ENCODE results near the gene TRIM41.
A peak's percentile ranks its signal among the peaks of the same experiment; 100 is the strongest.
"Not testable (repeated sequence)": the region's sequence is repeated elsewhere in the genome, so short reads cannot be mapped to it uniquely, and the experiment has no call there.

The TRIM41 gene

DNA sequence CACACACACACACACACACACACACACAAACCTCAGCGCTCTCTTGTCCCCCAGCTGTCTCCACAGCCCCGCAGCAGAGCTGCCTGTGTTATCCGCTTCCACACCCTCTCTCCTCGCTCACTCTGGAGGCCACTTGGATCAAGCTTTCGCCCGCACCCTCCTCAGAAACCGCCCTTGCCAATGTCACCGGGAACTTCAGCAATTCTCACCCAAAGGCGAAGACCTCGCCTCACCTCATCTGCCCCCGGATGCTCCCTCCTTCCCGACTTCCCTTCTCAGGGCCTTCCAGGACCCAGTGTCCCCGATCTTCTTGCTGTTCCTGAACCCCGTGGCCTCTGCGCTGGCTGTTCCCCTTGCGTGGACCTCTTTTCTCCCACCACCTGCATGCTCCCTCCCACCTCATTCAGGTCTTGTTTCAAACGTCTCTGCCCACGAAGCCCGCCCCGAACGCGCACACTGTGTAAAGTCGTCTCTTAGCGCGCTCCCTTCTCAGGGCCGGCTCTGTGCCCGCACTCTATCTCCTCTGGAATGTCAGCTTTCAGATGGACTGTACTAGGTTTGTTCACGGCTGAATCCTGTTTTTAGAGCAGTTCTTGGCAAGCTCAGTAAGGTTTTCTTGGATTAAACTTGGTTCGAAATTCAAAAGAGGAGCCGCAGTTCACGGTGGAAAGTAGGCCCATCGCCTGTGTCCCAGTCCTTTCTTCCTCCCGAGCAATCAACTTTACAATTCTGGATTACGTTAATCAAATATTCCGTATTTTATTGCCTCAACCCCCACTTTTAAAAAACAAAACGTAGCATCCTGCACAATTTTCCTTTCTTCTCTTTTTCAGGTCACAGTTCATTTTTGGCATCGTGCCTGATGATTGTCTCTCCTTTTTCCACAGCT, 17.1 kb upstream of the TRIM41 start:
- H3K36me3 ChIP-seq (ENCODE audit: control insufficient read depth, insufficient read depth, low read length): no peaks in the 10 kb centered on the region
- peaks cover 4% of the 10 kb centered on the region for H3K4me1 ChIP-seq (ENCODE audit: control insufficient read depth, insufficient read depth, low read length)
- peak overlapping the region; percentile 96 for H3K4me3 ChIP-seq (ENCODE audit: low read depth, low read length)
- H3K9me3 ChIP-seq (ENCODE audit: control insufficient read depth, insufficient read depth, low read length): no peaks in the 10 kb centered on the region
- peaks cover 48% of the 10 kb centered on the region for H3K27me3 ChIP-seq (ENCODE audit: control insufficient read depth, insufficient read depth, low read length)
- no peak overlapping the region for H3K9ac ChIP-seq (ENCODE audit: low read depth, low read length)

- Histone ChIP-seq H3K9me3 (ENCODE audit: control insufficient read depth, insufficient read depth, low read length) (no peaks in the 10 kb centered on the region), H3K9ac (ENCODE audit: low read depth, low read length) (peak overlapping the region; percentile 54), H3K4me1 (ENCODE audit: control insufficient read depth, insufficient read depth, low read length) (no peaks in the 10 kb centered on the region), H3K4me3 (ENCODE audit: low read depth, low read length) (peak overlapping the region; percentile 96), H3K27me3 (ENCODE audit: control insufficient read depth, insufficient read depth, low read length) (peaks cover 38% of the 10 kb centered on the region), H3K36me3 (ENCODE audit: control insufficient read depth, insufficient read depth, low read length) (no peaks in the 10 kb centered on the region)
Observed at GRCh38 chr5:181207214-181207959, 15.7 kb upstream of the TRIM41 start.

DNA sequence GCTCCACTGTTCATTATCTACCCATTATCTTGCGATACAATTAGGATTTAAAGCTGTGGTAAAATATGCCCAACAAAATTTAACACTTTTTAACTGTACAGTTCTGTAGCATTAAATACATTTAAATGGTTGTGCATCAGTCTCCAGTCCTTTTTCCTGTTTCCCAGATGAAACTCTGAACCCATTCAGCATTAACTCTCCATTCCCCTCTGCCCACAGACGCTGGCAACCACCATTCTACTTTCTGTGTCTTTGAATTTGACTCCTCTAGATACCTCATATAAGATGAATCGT, 15.2 kb upstream of the TRIM41 start:
- Histone ChIP-seq H3K9me3 (ENCODE audit: control insufficient read depth, insufficient read depth, low read length) (no peaks in the 10 kb centered on the region), H3K4me1 (ENCODE audit: control insufficient read depth, insufficient read depth, low read length) (no peaks in the 10 kb centered on the region), H3K9ac (ENCODE audit: low read depth, low read length) (no peak overlapping the region), H3K27me3 (ENCODE audit: control insufficient read depth, insufficient read depth, low read length) (peaks cover 35% of the 10 kb centered on the region), H3K4me3 (ENCODE audit: low read depth, low read length) (no peak overlapping the region), H3K36me3 (ENCODE audit: control insufficient read depth, insufficient read depth, low read length) (no peaks in the 10 kb centered on the region)

DNA sequence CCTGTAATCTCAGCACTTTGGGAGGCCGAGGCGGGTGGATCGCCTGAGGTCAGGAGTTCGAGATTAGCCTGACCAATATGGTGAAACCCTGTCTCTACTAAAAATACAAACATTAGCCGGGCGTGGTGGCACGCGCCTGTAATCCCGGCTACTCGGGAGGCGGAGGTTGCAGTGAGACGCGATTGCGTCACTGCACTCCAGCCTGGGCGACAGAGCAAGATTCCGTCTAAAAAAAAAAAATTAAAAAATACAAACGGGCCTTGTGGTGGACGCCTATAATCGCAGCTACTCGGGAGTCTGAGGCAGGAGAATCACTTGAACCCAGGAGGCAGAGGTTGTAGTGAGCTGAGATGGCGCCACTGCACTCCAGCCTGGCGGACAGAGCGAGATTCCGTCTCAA, 14.1 kb upstream of the TRIM41 start:
- not testable (repeated sequence) for H3K4me3 ChIP-seq (ENCODE audit: low read depth, low read length); H3K9ac ChIP-seq (ENCODE audit: low read depth, low read length); H3K9me3 ChIP-seq (ENCODE audit: control insufficient read depth, insufficient read depth, low read length); H3K4me1 ChIP-seq (ENCODE audit: control insufficient read depth, insufficient read depth, low read length); H3K36me3 ChIP-seq (ENCODE audit: control insufficient read depth, insufficient read depth, low read length)
- H3K27me3 ChIP-seq (ENCODE audit: control insufficient read depth, insufficient read depth, low read length): peaks cover 24% of the 10 kb centered on the region

DNA sequence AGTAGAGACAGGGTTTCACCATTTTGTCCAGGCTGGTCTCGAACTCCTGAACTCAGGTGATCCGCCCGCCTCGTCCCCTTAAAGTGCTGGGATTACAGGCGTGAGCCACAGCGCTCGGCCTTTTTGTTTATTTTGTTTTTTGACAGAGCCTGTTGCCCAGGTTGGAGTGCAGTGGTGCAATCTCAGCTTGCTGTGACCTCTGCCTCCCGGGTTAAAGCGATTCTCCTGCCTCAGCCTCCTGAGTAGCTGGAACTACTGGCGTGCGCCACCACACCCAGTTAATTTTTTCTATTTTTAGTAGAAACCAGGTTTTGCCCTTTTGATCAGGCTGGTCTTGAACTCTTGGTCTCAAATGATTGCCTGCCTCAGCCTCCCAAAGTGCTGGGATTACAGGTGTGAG, 12.9 kb upstream of the TRIM41 start:
- H3K27me3 ChIP-seq (ENCODE audit: control insufficient read depth, insufficient read depth, low read length): peaks cover 13% of the 10 kb centered on the region
- not testable (repeated sequence) for H3K4me1 ChIP-seq (ENCODE audit: control insufficient read depth, insufficient read depth, low read length); H3K4me3 ChIP-seq (ENCODE audit: low read depth, low read length); H3K9ac ChIP-seq (ENCODE audit: low read depth, low read length); H3K9me3 ChIP-seq (ENCODE audit: control insufficient read depth, insufficient read depth, low read length); H3K36me3 ChIP-seq (ENCODE audit: control insufficient read depth, insufficient read depth, low read length)

DNA sequence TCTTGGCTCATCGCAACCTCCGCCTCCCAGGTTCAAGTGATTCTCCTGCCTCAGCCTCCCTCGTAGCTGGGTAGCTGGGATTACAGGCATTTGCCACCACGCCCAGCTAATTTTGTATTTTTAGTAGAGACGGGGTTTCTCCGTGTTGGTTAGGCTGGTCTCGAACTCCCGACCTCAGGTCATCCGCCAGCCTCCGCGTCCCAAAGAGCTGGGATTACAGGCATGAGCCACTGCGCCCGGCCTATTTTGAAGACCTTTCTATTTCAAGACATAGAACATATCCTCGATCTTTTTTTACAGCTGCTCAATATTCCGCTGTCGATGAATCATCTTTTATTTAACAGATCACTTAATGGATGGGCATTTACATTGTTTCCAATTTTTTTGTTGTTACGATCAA, 12.4 kb upstream of the TRIM41 start:
- not testable (repeated sequence) for H3K9me3 ChIP-seq (ENCODE audit: control insufficient read depth, insufficient read depth, low read length); H3K4me1 ChIP-seq (ENCODE audit: control insufficient read depth, insufficient read depth, low read length); H3K27me3 ChIP-seq (ENCODE audit: control insufficient read depth, insufficient read depth, low read length); H3K4me3 ChIP-seq (ENCODE audit: low read depth, low read length); H3K36me3 ChIP-seq (ENCODE audit: control insufficient read depth, insufficient read depth, low read length); H3K9ac ChIP-seq (ENCODE audit: low read depth, low read length)

DNA sequence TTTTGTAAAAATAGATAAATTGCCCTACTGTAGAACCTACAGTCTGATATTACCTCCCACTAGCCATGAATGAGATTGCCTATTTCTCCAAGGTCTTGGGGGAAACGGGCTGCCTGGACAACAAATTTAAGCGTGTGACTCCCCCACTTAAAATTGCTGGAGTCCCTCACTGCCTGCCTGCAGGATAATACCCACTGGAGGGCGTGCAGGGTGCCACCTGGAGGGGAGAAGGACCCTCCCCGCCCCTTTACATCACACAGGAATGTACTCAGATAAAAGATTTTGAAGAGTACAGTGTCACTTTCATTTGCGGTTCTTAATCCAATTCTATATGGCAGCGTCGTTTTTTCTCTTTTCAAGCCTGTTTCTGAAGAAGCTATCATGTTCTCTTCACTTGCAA, 11.9 kb upstream of the TRIM41 start:
- H3K36me3 ChIP-seq (ENCODE audit: control insufficient read depth, insufficient read depth, low read length): no peaks in the 10 kb centered on the region
- no peaks in the 10 kb centered on the region for H3K4me1 ChIP-seq (ENCODE audit: control insufficient read depth, insufficient read depth, low read length)
- no peak overlapping the region for H3K4me3 ChIP-seq (ENCODE audit: low read depth, low read length)
- H3K9me3 ChIP-seq (ENCODE audit: control insufficient read depth, insufficient read depth, low read length): no peaks in the 10 kb centered on the region
- H3K9ac ChIP-seq (ENCODE audit: low read depth, low read length): no peak overlapping the region
- H3K27me3 ChIP-seq (ENCODE audit: control insufficient read depth, insufficient read depth, low read length): peaks cover 3% of the 10 kb centered on the region

DNA sequence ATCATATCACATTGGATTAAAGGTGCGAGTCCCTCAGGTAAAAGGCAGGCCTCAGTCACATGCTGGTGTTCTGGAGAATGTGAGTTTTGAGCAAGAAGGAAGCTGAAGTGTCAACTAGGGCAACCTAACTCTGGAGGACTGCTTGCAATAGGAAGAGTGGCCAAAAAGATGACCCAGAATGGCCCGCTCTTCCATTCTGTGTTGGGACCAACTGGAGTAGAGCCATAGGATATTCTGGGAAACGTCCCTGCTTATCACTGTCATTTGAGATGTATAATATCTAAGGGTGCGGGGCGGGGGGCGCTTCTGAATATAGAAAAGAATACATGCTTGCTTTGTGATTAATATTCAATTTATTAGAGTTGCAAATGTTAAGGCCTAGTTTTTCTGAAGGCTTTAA, 11.0 kb upstream of the TRIM41 start:
- H3K9ac ChIP-seq (ENCODE audit: low read depth, low read length): no peak overlapping the region
- no peaks in the 10 kb centered on the region for H3K4me1 ChIP-seq (ENCODE audit: control insufficient read depth, insufficient read depth, low read length)
- H3K36me3 ChIP-seq (ENCODE audit: control insufficient read depth, insufficient read depth, low read length): no peaks in the 10 kb centered on the region
- H3K4me3 ChIP-seq (ENCODE audit: low read depth, low read length): no peak overlapping the region
- peaks cover 2% of the 10 kb centered on the region for H3K27me3 ChIP-seq (ENCODE audit: control insufficient read depth, insufficient read depth, low read length)
- H3K9me3 ChIP-seq (ENCODE audit: control insufficient read depth, insufficient read depth, low read length): no peaks in the 10 kb centered on the region

DNA sequence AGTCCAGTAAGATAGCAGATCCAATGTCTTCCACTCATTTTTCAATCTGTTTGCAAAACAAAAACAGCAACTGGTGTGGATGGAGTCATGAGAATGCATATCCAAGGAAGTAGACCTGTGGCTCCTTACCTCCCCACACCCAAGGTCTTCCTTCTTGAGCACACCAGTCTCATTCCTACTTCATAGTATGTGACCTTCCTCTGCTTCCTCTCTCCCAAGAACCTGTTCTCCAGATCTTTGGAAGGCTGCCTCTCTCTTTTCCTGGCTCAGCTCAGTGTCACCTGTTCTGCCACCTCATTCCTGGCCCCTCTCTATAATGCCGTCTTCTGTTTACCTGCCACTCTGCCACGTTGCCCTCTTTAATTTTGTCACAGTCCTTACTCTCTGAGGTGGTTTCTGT, 10.1 kb upstream of the TRIM41 start:
- Histone ChIP-seq H3K4me3 (ENCODE audit: low read depth, low read length) (no peak overlapping the region), H3K9me3 (ENCODE audit: control insufficient read depth, insufficient read depth, low read length) (no peaks in the 10 kb centered on the region), H3K27me3 (ENCODE audit: control insufficient read depth, insufficient read depth, low read length) (peaks cover 7% of the 10 kb centered on the region), H3K4me1 (ENCODE audit: control insufficient read depth, insufficient read depth, low read length) (no peaks in the 10 kb centered on the region), H3K9ac (ENCODE audit: low read depth, low read length) (no peak overlapping the region), H3K36me3 (ENCODE audit: control insufficient read depth, insufficient read depth, low read length) (no peaks in the 10 kb centered on the region)

DNA sequence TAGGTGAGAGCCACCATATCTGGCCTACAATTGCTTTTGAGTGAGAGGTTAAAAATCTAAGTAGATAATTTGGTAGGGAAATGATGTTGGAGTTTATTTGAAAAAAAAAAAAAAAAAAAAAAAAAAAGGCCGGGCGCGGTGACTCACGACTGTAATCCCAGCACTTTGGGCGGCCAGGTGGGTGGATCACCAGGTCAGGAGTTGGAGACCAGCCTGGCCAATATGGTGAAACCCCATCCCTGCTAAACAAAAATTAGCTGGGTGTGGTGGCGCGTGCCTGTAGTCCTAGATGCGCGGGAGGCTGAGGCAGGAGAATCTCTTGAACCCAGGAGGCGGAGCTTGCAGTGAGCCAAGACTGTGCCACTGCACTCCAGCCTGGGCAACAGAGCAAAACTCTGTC, 8.8 kb upstream of the TRIM41 start:
- not testable (repeated sequence) for H3K4me3 ChIP-seq (ENCODE audit: low read depth, low read length); H3K9me3 ChIP-seq (ENCODE audit: control insufficient read depth, insufficient read depth, low read length); H3K9ac ChIP-seq (ENCODE audit: low read depth, low read length); H3K4me1 ChIP-seq (ENCODE audit: control insufficient read depth, insufficient read depth, low read length); H3K36me3 ChIP-seq (ENCODE audit: control insufficient read depth, insufficient read depth, low read length); H3K27me3 ChIP-seq (ENCODE audit: control insufficient read depth, insufficient read depth, low read length)

GRCh38 chr5:181215997-181216989, 6.8 kb upstream of the TRIM41 start:
- peak overlapping the region; percentile 32 for H3K4me3 ChIP-seq (ENCODE audit: low read depth, low read length)
- H3K9ac ChIP-seq (ENCODE audit: low read depth, low read length): no peak overlapping the region
- H3K9me3 ChIP-seq (ENCODE audit: control insufficient read depth, insufficient read depth, low read length): no peaks in the 10 kb centered on the region
- no peaks in the 10 kb centered on the region for H3K4me1 ChIP-seq (ENCODE audit: control insufficient read depth, insufficient read depth, low read length)
- no peaks in the 10 kb centered on the region for H3K36me3 ChIP-seq (ENCODE audit: control insufficient read depth, insufficient read depth, low read length)
- peaks cover 8% of the 10 kb centered on the region for H3K27me3 ChIP-seq (ENCODE audit: control insufficient read depth, insufficient read depth, low read length)
